Erythroblast (primary cell): ENCODE results near the gene ADK.

Source experiments
- GATA1 ChIP-seq: IDR thresholded peaks from 2 replicates; pipeline ENCODE4 v1.6.1; 2011; ENCODE audit warnings: low read depth, mild to moderate bottlenecking, control low read depth, low read length, moderate library complexity
- POLR2A ChIP-seq: IDR thresholded peaks from 2 replicates; pipeline ENCODE4 v1.6.1; 2011; ENCODE audit warnings: mild to moderate bottlenecking, low read length

GRCh38 chr10:74206746-74207145 is 55.7 kb downstream of the ADK start:
- TF ChIP-seq POLR2A (no peak), GATA1 (no peak)
